Neural cell (in vitro differentiated cells): Measurements from ENCODE around the gene PC. TPM values are rescaled to one million over a fixed set of nuclear protein-coding genes. Genes with fewer than 3 reads are reported as not detected.

Experiments used
- H2AFZ ChIP-seq: fragments of 200-600, 300-800 bp; sonication (generic), shearing (Covaris generic); 2 replicates; pipeline ENCODE4 v1.6.0; 2014; ENCODE audit warnings: low read depth, mild to moderate bottlenecking, antibody characterized with exemption, low read length, moderate library complexity
- H3F3A ChIP-seq: fragments of 200-600 bp; shearing (Covaris generic); 2 replicates; pipeline ENCODE4 v1.6.1; 2016; ENCODE audit warnings: mild to moderate bottlenecking, moderate library complexity, mixed read lengths, antibody characterized with exemption, low read length; ENCODE audit not compliant: insufficient read depth, poor library complexity, severe bottlenecking
- H3K27ac ChIP-seq: fragments of 200-600, 300-800 bp; sonication (generic), shearing (Covaris generic); 2 replicates; pipeline ENCODE4 v1.5.1; 2014; ENCODE audit warnings: mild to moderate bottlenecking, low read length, moderate library complexity
- H3K27me3 ChIP-seq: fragments of 300-800, 200-600 bp; sonication (generic), shearing (Covaris generic); 2 replicates; pipeline ENCODE4 v1.6.0; 2014; ENCODE audit warnings: mild to moderate bottlenecking, low read depth, low read length, moderate library complexity; ENCODE audit not compliant: insufficient read depth
- H3K36me3 ChIP-seq: fragments of 300-800, 200-600 bp; sonication (generic), shearing (Covaris generic); 2 replicates; pipeline ENCODE4 v1.5.1; 2014; ENCODE audit warnings: mild to moderate bottlenecking, antibody characterized with exemption, low read length, moderate library complexity; ENCODE audit not compliant: insufficient read depth
- H3K4me2 ChIP-seq: fragments of 300-800, 200-600 bp; sonication (generic), shearing (Covaris generic); 2 replicates; pipeline ENCODE4 v1.6.0; 2014; ENCODE audit warnings: mild to moderate bottlenecking, low read length
- H3K4me3 ChIP-seq: fragments of 300-800, 200-600 bp; sonication (generic), shearing (Covaris generic); 2 replicates; pipeline ENCODE4 v1.5.1; 2014; ENCODE audit warnings: mild to moderate bottlenecking, low read length, moderate library complexity
- H3K79me2 ChIP-seq: fragments of 200-600 bp; shearing (Covaris generic); replicated peaks from 2 replicates; pipeline ENCODE4 v1.6.0; 2014; ENCODE audit warnings: mild to moderate bottlenecking, low read length, moderate library complexity; ENCODE audit not compliant: insufficient read depth
- H3K9ac ChIP-seq: fragments of 300-800, 200-600 bp; sonication (generic), shearing (Covaris generic); 2 replicates; pipeline ENCODE4 v1.6.1; 2016; ENCODE audit warnings: mild to moderate bottlenecking, low read length, mixed read lengths
- H3K9me2 ChIP-seq: fragments of 200-600 bp; shearing (Covaris generic); 2 replicates; pipeline ENCODE4 v1.6.1; 2016; ENCODE audit warnings: mild to moderate bottlenecking, low read length, mixed read lengths; ENCODE audit not compliant: insufficient read depth
- H3K9me3 ChIP-seq: fragments of 200-600, 300-800 bp; sonication (generic), shearing (Covaris generic); 2 replicates; pipeline ENCODE4 v1.6.1; 2016; ENCODE audit warnings: mild to moderate bottlenecking, mixed run types, low read length, moderate library complexity, mixed read lengths
- H4K20me1 ChIP-seq: fragments of 200-600 bp; shearing (Covaris generic); 2 replicates; pipeline ENCODE4 v1.6.1; 2016; ENCODE audit warnings: mild to moderate bottlenecking, mixed run types; ENCODE audit not compliant: insufficient read depth
- CTCF ChIP-seq: fragments of 450-650 bp; IDR thresholded peaks from 2 replicates; pipeline ENCODE4 v1.5.1; 2014; ENCODE audit warnings: antibody characterized with exemption, mild to moderate bottlenecking, moderate library complexity; ENCODE audit not compliant: poor library complexity, severe bottlenecking
- EP300 ChIP-seq: fragments of 450-650 bp; conservative IDR thresholded peaks from 2 replicates; pipeline ENCODE4 v1.6.1; 2014; ENCODE audit warnings: antibody characterized with exemption, mild to moderate bottlenecking, moderate library complexity; ENCODE audit not compliant: poor library complexity, severe bottlenecking
- EZH2 ChIP-seq: fragments of 200-600, 300-800 bp; shearing (Covaris generic), sonication (generic); IDR thresholded peaks from 2 replicates; pipeline ENCODE4 v1.6.1; 2014; ENCODE audit warnings: antibody characterized with exemption, low read length, borderline replicate concordance, mild to moderate bottlenecking; ENCODE audit not compliant: insufficient read depth, poor library complexity, severe bottlenecking
- MXI1 ChIP-seq: fragments of 450-650 bp; conservative IDR thresholded peaks from 2 replicates; pipeline ENCODE4 v1.6.1; 2014; ENCODE audit warnings: antibody characterized with exemption, mild to moderate bottlenecking; ENCODE audit not compliant: poor library complexity, severe bottlenecking
- POLR2AphosphoS5 ChIP-seq: IDR thresholded peaks from 2 replicates; pipeline ENCODE4 v1.6.1; 2012
- RAD21 ChIP-seq: fragments of 450-650 bp; conservative IDR thresholded peaks from 2 replicates; pipeline ENCODE4 v1.6.1; 2014; ENCODE audit warnings: antibody characterized with exemption, mild to moderate bottlenecking, moderate library complexity
- REST ChIP-seq: IDR thresholded peaks from 2 replicates; pipeline ENCODE4 v1.6.1; 2012; ENCODE audit warnings: borderline replicate concordance
- SMC3 ChIP-seq: fragments of 450-650 bp; conservative IDR thresholded peaks from 2 replicates; pipeline ENCODE4 v1.6.1; 2014; ENCODE audit warnings: antibody characterized with exemption, mild to moderate bottlenecking, moderate library complexity; ENCODE audit not compliant: poor library complexity
- TAF1 ChIP-seq: IDR thresholded peaks from 2 replicates; pipeline ENCODE4 v1.6.1; 2012; ENCODE audit warnings: low read depth
- polyA plus RNA-seq: library from polyadenylated mRNA; depleted of rRNA; stranded (reverse); fragments of >200 nt; gene quantifications from 2 replicates; pipeline ENCODE4 v1.2.3, GENCODE V29; 2014

Gene PC
- polyA plus RNA-seq, 1 donor from 2014 or later = 8.9 TPM

- no peak overlapping the region for H3K4me3 ChIP-seq
- no peaks in the 10 kb centered on the region for H3K9me3 ChIP-seq
- no peak overlapping the region for H3K9ac ChIP-seq
- no peak overlapping the region for H2AFZ ChIP-seq
- H3K36me3 ChIP-seq = no peaks in the 10 kb centered on the region
- no peak overlapping the region for H3K27ac ChIP-seq
- no peaks in the 10 kb centered on the region for H3K79me2 ChIP-seq
- no peaks in the 10 kb centered on the region for H3F3A ChIP-seq
- H3K4me2 ChIP-seq = no peak overlapping the region
- H3K27me3 ChIP-seq = no peaks in the 10 kb centered on the region
- H3K9me2 ChIP-seq = no peaks in the 10 kb centered on the region
- H4K20me1 ChIP-seq = no peaks in the 10 kb centered on the region
- TF ChIP-seq MXI1 (no peak), TAF1 (no peak), CTCF (no peak), REST (no peak), EP300 (no peak), RAD21 (no peak), SMC3 (no peak), POLR2AphosphoS5 (no peak), EZH2 (no peak)
These were observed 147.5 kb downstream of the PC start for GRCh38 chr11:66810576-66811185.

- no peak overlapping the region for H3K4me2 ChIP-seq
- H3K36me3 ChIP-seq = no peaks in the 10 kb centered on the region
- H4K20me1 ChIP-seq = no peaks in the 10 kb centered on the region
- H3K9me3 ChIP-seq = no peaks in the 10 kb centered on the region
- H3K79me2 ChIP-seq = no peaks in the 10 kb centered on the region
- H3K27me3 ChIP-seq = no peaks in the 10 kb centered on the region
- H3K27ac ChIP-seq = no peak overlapping the region
- H3K9ac ChIP-seq = no peak overlapping the region
- no peak for TF ChIP-seq POLR2AphosphoS5
- no peak for TF ChIP-seq REST
- no peak for TF ChIP-seq RAD21
- no peak for TF ChIP-seq EP300
- no peak for TF ChIP-seq EZH2
- TF ChIP-seq MXI1 = no peak
- no peak for TF ChIP-seq CTCF
- no peak for TF ChIP-seq TAF1
- TF ChIP-seq SMC3 = no peak
- no peaks in the 10 kb centered on the region for H3K9me2 ChIP-seq
- no peak overlapping the region for H2AFZ ChIP-seq
- no peak overlapping the region for H3K4me3 ChIP-seq
- H3F3A ChIP-seq = no peaks in the 10 kb centered on the region
These were observed 148.6 kb downstream of the PC start for GRCh38 chr11:66809592-66809991.
